Measurements from ENCODE around the gene JAZF1. TPM values are rescaled to one million over a fixed set of nuclear protein-coding genes. Genes with fewer than 3 reads are reported as not detected.

Gene JAZF1
- total RNA-seq, 2 donors from 2014 or later, result 13.9 to 16.5 TPM

DNA sequence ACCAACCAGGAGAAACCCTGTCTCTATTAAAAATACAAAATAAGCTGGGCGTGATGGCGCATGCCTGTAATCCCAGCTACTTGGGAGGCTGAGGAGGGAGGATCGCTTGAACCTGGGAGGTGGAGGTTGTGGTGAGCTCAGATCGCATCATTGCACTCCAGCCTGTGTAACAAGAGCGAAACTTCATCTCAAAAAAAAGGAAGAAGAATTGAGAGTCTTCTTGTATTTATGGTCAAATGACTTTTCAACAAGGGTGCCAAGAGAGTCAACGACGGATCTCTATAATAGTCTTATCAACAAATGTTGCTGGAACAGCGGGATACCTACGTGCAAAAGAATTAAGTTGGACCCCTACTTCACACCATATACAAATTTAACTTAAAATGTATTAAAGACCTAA is 21.6 kb upstream of the JAZF1 start:
- DNase-seq (ENCODE audit: low spot score) (no peak), ATAC-seq (ENCODE audit: insufficient number of reproducible peaks, low FRiP score, low read depth) (no peak)
- Histone ChIP-seq H3K4me3 (no peak overlapping the region), H3K36me3 (no peaks in the 10 kb centered on the region), H3K9me3 (no peaks in the 10 kb centered on the region), H3K27ac (no peak overlapping the region), H3K4me1 (ENCODE audit: control insufficient read depth in 1 of 2, low read depth in 2 of 2) (no peaks in the 10 kb centered on the region), H3K27me3 (replicated peaks; ENCODE audit: insufficient read depth) (no peaks in the 10 kb centered on the region)
- TF ChIP-seq, protein P1, sequence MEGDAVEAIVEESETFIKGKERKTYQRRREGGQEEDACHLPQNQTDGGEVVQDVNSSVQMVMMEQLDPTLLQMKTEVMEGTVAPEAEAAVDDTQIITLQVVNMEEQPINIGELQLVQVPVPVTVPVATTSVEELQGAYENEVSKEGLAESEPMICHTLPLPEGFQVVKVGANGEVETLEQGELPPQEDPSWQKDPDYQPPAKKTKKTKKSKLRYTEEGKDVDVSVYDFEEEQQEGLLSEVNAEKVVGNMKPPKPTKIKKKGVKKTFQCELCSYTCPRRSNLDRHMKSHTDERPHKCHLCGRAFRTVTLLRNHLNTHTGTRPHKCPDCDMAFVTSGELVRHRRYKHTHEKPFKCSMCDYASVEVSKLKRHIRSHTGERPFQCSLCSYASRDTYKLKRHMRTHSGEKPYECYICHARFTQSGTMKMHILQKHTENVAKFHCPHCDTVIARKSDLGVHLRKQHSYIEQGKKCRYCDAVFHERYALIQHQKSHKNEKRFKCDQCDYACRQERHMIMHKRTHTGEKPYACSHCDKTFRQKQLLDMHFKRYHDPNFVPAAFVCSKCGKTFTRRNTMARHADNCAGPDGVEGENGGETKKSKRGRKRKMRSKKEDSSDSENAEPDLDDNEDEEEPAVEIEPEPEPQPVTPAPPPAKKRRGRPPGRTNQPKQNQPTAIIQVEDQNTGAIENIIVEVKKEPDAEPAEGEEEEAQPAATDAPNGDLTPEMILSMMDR (IDR thresholded peaks at IDR 0.05), result no peak

DNA sequence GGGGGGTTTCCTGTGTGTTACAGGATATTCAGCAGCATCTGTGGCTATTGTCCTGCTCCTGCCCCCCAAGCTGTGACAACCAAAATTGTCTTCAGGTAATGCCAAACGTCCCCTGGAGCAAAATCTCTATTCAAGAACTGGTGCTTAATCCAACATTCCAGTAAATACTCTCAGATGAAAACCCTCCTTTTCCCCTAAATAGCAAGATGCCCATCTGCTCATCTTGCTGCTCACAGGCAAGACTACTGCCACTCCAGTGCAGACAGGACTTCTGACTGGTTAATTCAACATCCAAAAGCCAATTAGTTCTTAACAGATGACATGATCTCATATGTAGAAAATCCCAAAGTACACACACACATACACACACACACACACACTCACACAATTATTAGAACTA is 20.5 kb upstream of the JAZF1 start:
- Histone ChIP-seq H3K9me3 (no peaks in the 10 kb centered on the region), H3K27me3 (replicated peaks; ENCODE audit: insufficient read depth) (no peaks in the 10 kb centered on the region), H3K27ac (no peak overlapping the region), H3K36me3 (no peaks in the 10 kb centered on the region), H3K4me1 (ENCODE audit: control insufficient read depth in 1 of 2, low read depth in 2 of 2) (no peaks in the 10 kb centered on the region), H3K4me3 (no peak overlapping the region)
- DNase-seq (ENCODE audit: low spot score) (no peak), ATAC-seq (ENCODE audit: insufficient number of reproducible peaks, low FRiP score, low read depth) (no peak)
- TF ChIP-seq, protein P1 (IDR thresholded peaks at IDR 0.05), result no peak

DNA sequence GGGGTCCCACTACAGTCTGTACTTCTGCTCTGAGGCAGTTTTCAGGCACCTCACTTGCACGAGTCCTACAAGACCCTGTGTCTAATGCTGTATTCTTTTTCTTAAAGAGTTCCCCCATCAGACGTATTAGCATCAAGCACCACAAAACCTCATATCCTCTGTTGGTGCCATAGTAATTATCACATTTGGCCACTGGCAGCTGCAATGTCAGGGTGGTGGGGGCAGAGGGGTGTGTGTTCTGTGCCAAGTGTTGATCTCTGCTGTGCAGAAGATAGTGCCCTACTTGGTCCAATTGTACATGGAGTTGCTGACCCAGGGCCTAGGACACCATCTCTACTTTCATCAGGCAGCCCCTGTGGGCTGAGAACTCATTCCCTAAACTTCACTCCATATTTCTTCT is 20.0 kb upstream of the JAZF1 start:
- TF ChIP-seq, protein P1 (IDR thresholded peaks at IDR 0.05), result no peak
- ATAC-seq (ENCODE audit: insufficient number of reproducible peaks, low FRiP score, low read depth) (no peak), DNase-seq (ENCODE audit: low spot score) (no peak)
- Histone ChIP-seq H3K4me1 (ENCODE audit: control insufficient read depth in 1 of 2, low read depth in 2 of 2) (no peaks in the 10 kb centered on the region), H3K36me3 (no peaks in the 10 kb centered on the region), H3K9me3 (no peaks in the 10 kb centered on the region), H3K27ac (no peak overlapping the region), H3K4me3 (no peak overlapping the region), H3K27me3 (replicated peaks; ENCODE audit: insufficient read depth) (no peaks in the 10 kb centered on the region)

DNA sequence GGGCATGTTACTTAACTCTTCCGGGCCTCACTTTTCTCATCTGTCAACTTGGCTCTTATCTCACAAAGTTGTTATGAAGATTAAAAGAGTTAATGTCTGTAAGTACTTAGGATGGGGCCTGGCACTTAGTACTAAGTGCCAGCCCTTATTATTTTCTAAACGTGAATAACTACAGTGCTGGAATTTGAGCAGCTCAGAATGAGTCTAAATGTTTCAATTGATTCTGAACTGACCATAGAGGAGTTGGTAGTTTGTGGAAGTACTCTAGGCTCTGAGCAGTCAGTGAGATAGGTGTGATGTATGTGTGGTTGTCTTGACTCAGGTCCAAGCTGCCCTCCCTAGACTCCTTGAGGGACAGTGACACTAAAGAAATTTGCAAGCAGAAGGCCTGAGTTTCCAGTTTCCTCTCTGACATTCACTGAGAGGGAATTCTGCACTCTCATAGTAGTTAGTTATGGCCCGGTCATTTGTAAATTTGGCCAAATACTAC is 18.5 kb upstream of the JAZF1 start:
- no peaks in the 10 kb centered on the region for H3K9me3 ChIP-seq
- no peaks in the 10 kb centered on the region for H3K36me3 ChIP-seq
- no peak overlapping the region for H3K4me3 ChIP-seq
- TF ChIP-seq, protein P1 (IDR thresholded peaks at IDR 0.05), result no peak
- no peaks in the 10 kb centered on the region for H3K4me1 ChIP-seq (ENCODE audit: control insufficient read depth in 1 of 2, low read depth in 2 of 2)
- H3K27ac ChIP-seq, result no peak overlapping the region
- H3K27me3 ChIP-seq (replicated peaks; ENCODE audit: insufficient read depth), result no peaks in the 10 kb centered on the region
- ATAC-seq (ENCODE audit: insufficient number of reproducible peaks, low FRiP score, low read depth) (no peak), DNase-seq (ENCODE audit: low spot score) (no peak)

DNA sequence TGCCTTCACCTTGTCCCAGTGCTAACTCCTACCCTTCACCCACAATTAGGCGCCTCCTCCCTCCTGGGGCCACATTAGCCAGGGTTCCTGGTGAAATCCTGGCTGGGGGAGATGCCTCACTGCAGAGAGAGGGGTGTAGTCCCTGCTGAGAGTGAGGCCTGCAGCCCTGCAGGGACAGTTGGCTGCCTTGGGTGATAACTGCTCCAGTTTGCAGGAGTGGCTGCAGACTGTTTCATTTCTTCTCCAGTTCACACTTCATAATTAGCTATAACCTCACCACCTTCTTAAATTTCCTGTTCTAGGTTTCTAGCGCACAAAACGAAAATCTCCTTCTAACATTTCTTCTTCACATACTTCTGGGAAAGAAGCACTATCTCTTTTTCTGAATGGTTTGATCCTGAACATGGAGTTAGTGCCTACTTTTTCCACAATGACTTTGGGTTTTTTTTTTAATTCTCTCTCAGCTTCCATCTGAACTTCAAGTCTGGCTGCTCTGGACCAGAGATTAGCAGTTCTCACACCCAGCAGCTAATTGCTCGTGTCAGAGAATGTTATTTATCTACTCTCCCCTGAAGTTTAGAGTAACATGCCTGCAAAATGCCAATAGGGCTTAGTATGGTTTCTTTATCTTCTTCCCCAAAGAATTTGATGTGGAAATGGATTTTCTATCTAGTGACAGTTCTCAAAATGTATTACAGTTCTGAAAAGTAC is 15.5 kb upstream of the JAZF1 start:
- TF ChIP-seq, protein P1 (IDR thresholded peaks at IDR 0.05), result no peak
- no peak overlapping the region for H3K27ac ChIP-seq
- no peaks in the 10 kb centered on the region for H3K36me3 ChIP-seq
- H3K4me3 ChIP-seq, result no peak overlapping the region
- DNase-seq (ENCODE audit: low spot score) (no peak), ATAC-seq (ENCODE audit: insufficient number of reproducible peaks, low FRiP score, low read depth) (no peak)
- no peaks in the 10 kb centered on the region for H3K9me3 ChIP-seq
- no peaks in the 10 kb centered on the region for H3K27me3 ChIP-seq (replicated peaks; ENCODE audit: insufficient read depth)
- no peaks in the 10 kb centered on the region for H3K4me1 ChIP-seq (ENCODE audit: control insufficient read depth in 1 of 2, low read depth in 2 of 2)
